ENCODE measurements around the gene PES1.
"Not testable (repeated sequence)": the region's sequence is repeated elsewhere in the genome, so short reads cannot be mapped to it uniquely, and the experiment has no call there.

PES1 gene

DNA sequence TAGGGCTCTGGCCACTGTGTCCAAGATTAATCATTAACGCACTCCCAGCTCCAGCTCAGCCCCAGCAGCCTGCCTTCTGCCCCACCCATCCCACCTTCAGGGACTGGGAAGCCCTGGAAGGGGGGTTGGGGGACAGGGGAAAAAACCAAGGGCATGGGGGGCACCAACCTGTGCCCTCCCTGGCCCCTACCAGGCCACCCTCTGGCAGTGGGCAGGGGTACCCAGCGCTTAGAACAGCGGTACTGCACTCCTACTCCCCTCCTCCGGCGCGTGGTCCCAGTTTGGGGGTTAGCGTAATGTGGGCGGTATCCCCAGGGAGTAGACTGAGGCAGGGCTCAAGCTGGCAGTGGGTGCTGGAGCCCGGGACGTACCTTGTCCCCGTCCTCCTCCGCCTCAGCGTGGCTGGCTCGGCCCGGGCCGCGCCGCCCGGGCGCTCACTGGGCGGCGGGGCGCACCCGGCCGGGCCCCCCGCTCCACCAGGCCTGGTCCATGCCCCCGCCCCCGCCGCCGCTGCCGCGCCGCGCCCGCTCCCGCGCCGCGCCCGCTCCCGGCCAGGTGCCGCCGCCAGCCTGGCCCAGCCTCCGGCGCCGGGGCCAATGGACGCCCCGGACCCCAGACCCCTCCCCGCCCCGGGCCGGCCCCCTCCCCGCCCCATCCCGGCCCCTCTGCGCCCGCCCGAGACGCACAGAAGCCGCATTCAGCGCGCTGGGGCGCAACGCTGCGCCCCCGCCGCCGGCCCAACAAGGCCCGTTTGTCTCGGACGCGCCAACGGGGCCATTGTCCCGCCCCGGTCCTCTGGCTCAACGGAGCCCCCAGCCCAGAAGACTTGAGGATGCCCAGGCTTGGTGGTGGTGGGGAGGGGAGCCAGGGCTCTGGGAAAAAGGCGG is 17.4 kb downstream of the PES1 start, which contains the start of gene GAL3ST1:
GAL3ST1 (minus strand) TSS at position 571 of the 887 bp plus-strand sequence. CDS start 17,273 bp downstream, outside the sequence.
- peak; percentile 45 to 81 for DNase-seq

- DNase-seq = peak; percentile 45 to 82
Observed at GRCh38 chr22:30573594-30574094, 18.1 kb downstream of the PES1 start.

DNA sequence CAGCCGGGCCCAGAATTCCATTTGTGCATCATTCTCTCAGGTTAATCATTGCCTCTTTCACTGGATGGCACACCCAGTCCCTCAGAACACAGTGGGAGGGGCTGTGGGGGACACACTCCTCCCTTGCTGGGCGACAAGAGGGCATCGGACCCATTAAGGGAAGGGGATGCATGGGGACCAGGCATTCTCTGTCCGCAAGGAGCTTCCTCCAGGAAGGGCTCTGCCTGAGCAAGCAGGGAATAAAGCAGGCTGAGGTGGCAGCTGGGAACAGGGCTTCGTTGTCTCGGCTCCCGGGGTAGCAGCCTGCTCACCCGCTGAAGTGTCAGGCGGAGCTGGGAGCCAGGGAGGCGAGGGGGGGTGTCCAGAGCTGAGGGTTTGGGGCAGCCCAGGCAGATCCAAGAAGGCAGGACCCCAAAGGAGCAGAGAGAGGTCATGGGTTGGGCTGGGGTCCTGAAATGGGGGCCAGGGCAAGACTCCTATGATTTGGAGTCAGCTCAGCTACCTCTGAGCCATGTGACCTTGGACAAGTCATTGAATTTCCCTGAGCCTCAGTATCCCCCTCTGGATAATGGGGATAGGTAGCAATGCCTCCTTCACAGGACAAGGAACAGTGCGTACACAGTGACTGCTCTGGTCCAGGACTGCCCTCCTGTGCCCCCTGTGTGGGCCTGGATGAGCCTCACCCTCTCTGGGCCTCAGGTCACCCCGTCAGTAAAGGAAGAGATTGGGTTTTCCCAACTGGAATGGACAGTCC is 18.7 kb downstream of the PES1 start:
- DNase-seq = peak in 1 of 2 experiments; percentile 44

GRCh38 chr22:30572210-30572609 is 19.5 kb downstream of the PES1 start:
- DNase-seq = no peak

DNA sequence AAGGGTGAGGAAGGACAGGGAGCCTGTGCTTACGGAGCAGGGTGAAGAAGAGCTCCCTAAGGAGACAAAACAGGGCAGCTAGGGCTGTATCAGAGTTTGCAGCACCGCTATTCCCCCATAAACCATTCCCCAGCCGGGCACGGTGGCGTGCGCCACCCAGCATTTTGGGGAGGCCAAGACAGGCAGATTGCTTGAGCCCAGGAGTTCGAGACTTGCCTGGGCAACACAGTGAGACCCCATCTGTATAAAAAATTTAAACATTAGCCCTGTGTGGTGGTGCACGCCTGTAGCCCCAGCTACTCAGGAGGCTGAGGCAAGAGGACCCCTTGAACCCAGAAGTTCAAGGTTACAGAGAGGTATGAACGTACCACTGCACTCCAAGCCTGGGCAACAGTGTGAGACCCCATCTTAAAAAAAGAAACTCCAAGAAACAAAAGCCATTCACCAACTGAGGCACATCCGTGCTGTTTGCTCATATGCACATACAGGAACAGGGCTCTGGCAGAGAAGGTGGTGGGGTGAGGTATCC is 22.0 kb downstream of the PES1 start:
- no peak for DNase-seq

DNA sequence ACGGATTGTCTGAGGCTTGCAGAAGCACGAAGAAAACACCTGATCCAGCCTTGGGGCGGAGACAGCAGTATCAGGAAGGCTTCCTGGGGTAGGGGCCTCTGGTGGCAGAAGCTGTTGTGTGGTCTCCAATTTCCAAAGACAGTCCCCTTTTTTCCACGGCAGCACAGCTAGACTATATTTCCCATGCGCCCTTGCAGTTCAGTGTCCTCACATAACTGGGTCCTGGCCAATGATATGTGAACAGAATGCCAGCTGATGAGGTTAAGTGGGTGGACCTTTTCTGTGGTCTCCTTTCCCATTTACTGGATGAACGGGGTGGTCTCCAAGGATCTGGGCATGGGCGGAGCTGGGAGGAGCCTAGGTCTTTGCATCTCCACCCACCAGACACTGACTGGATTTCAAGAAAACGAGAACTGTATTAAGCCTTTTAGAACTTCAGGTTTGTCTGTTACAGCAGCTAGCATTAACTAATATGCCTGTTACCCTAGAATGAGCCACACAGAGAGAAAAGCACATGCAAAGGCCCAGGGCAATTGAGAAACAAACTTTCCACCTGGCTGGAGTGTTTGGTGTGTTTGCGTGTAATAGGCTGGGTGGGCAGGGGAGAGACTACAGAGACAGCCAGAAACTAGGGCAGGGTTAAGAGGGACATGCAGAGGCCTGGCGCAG is 23.4 kb downstream of the PES1 start:
- no peak for DNase-seq

DNA sequence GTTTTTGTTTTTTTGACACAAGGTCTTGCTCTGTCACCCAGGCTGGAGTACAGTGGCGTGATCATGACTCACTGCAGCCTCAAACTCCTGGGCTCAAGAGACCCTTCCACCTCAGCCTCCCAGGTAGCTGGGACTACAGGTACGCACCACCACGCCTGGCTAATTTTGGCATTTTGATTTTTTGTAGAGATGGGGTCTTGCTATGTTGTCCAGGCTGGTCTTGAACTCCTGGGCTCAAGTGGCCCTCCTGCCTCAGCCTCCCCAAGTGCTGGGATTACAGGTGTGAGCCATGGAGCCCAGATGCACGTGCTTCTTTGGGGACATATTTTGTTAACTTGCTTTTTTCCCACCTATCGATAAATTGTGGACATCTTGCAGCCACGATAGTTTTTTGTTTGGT is 24.4 kb downstream of the PES1 start:
- DNase-seq = not testable (repeated sequence)

GRCh38 chr22:30566125-30566524 is 25.6 kb downstream of the PES1 start:
- DNase-seq = peak; percentile 23 to 58

GRCh38 chr22:30565341-30565740 is 26.4 kb downstream of the PES1 start:
- DNase-seq = no peak

- DNase-seq = peak; percentile 5 to 58
Observed at GRCh38 chr22:30564761-30565119, 27.0 kb downstream of the PES1 start.

DNA sequence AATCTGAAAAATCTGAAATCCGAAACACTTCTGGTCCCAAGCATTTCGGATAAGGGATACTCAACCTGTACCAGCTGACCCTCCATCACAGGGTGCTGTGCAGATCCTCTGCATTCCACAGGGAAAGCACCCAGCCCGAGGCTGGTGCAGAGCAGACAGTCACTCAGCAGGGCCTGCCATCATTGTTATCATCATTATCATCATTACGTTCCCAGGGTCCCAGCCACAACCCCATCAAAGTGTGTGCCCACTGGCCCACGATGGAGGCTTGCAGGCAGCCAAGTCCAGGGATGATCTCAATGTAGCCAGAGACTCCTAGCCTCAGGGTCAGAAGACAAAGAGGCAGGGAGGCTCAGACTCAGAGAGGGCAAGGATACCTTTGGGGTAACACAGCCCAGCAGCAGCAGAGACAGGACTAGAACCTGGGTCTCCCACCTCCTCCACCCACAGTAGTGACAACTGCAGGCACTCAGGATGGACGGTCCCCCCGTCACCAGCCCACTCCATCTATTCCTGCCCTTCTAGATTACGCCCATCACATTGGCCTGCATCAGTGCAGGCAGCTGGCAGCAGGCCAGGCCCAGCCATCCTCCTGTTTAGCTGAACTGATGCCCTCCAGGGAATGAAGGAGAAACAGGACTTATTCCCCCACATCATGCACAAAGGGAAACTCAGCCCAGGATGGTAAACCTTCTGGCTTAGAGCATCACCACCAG is 27.5 kb downstream of the PES1 start:
- no peak for DNase-seq

- no peak for DNase-seq
Observed at GRCh38 chr22:30562366-30562765, 29.3 kb downstream of the PES1 start.

- no peak for DNase-seq
Observed at GRCh38 chr22:30561402-30562189, 30.1 kb downstream of the PES1 start.

- DNase-seq = peak in 1 of 2 experiments; percentile 15
Observed at GRCh38 chr22:30560643-30561202, 31.0 kb downstream of the PES1 start.

DNA sequence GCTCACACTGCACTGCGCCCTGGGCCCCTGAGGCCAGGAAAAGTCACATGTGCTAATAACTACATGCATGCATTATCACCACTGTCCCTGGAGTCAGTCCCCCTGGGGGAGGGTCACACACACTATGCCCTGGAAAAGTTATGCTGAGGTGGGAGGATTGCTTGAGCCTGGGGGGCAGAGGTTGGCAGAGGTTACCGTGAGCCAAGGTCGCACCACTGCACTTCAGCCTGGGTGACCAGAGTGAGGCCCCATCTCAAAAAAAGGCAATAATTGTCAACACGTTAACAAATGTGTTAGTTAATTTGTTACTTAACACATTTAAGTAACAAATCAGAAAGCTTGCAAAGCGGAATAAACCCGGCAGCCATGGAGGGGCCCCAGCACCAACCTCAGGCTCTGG is 31.8 kb downstream of the PES1 start:
- DNase-seq = no peak

DNA sequence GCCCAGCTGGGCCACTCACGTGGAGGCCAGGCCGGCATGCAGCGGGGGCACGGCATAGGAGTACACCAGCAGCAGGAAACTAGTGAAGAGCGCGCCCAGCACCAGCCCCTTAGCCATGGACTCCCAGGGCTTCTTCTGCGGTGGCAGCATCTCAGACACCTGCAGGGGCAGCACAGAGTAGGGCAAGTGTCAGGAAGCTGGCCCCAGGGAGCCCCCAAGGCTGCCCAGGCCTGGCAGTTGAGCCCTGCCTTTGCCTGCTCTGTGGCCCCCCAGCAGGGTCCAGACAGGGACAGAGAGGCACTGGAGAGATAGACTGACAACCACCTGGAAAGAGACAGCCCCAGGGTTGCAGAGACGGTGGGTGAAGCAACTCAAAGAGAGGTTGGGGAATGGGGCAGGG is 34.5 kb downstream of the PES1 start:
- DNase-seq = no peak

GRCh38 chr22:30556388-30556787 is 35.3 kb downstream of the PES1 start:
- peak in 1 of 2 experiments; percentile 46 for DNase-seq

GRCh38 chr22:30555282-30556210 is 36.2 kb downstream of the PES1 start:
- DNase-seq = no peak

DNA sequence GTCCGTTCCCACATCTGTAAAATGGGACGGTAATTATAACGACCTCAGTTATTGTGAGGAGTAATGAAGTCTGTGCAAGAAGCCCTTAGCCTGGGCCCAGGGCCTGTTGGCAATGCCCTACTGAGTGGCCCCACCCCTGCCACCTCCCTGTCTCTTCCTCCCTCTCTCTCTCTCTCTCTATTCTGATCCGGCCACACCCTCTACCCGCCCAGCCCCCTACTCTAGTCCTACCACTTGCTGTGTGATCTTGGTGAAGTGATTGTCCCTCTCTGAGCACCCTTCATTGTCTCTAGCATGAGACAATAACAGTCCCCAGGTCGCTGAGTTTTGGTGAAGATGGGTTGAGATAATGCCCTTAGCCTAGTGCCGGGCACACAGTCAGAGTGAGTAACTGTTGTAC is 37.7 kb downstream of the PES1 start:
- no peak for DNase-seq

GRCh38 chr22:30552719-30553118 is 39.0 kb downstream of the PES1 start:
- no peak for DNase-seq
